ENCODE results near the gene SUPT5H.
"Not testable (repeated sequence)": the region's sequence is repeated elsewhere in the genome, so short reads cannot be mapped to it uniquely, and the experiment has no call there.

Gene SUPT5H

GRCh38 chr19:39426170-39426569 is 19.2 kb upstream of the SUPT5H start:
- no peak for DNase-seq

- DNase-seq: no peak
These were observed 17.7 kb upstream of the SUPT5H start for GRCh38 chr19:39427707-39428106.

GRCh38 chr19:39428283-39429112 is 16.9 kb upstream of the SUPT5H start:
- no peak for DNase-seq

GRCh38 chr19:39430675-39431593 is 14.4 kb upstream of the SUPT5H start:
- no peak for DNase-seq

GRCh38 chr19:39432677-39433025 is 12.7 kb upstream of the SUPT5H start:
- no peak for DNase-seq

GRCh38 chr19:39433480-39434079 is 11.8 kb upstream of the SUPT5H start:
- no peak for DNase-seq

GRCh38 chr19:39434123-39435076 is 11.0 kb upstream of the SUPT5H start:
- DNase-seq: no peak

- DNase-seq: peak; percentile 94
These were observed 9.7 kb upstream of the SUPT5H start, which contains the start of gene RPS16 for GRCh38 chr19:39435499-39436349. TSS of gene RPS16 (minus strand) at chr19:39435949. CDS start at chr19:39435895, 54 bp downstream.

GRCh38 chr19:39436350-39436716 is 9.0 kb upstream of the SUPT5H start:
- DNase-seq: no peak

GRCh38 chr19:39438270-39438934 is 7.0 kb upstream of the SUPT5H start:
- no peak for DNase-seq

GRCh38 chr19:39444598-39445195 is 685 bp upstream of the SUPT5H start:
- DNase-seq: peak; percentile 24

GRCh38 chr19:39446365-39447084 is 1.1 kb downstream of the SUPT5H start:
- DNase-seq: no peak

- DNase-seq: no peak
These were observed 2.9 kb downstream of the SUPT5H start for GRCh38 chr19:39448271-39448670.

GRCh38 chr19:39449116-39449797 is 3.9 kb downstream of the SUPT5H start:
- DNase-seq: no peak

GRCh38 chr19:39451257-39451656 is 5.9 kb downstream of the SUPT5H start:
- not testable (repeated sequence) for DNase-seq

GRCh38 chr19:39463403-39463802 is 18.0 kb downstream of the SUPT5H start:
- DNase-seq: no peak

GRCh38 chr19:39465956-39466747 is 20.8 kb downstream of the SUPT5H start:
- no peak for DNase-seq

GRCh38 chr19:39467941-39468340 is 22.6 kb downstream of the SUPT5H start:
- DNase-seq: no peak

Measured in NCI-H1092 treated with DMSO at 0.1 percent for 48 hours (cell line).